Duodenal mucosa (tissue), 2 donors: ENCODE data around the gene DTNBP1.
A peak's percentile ranks its signal among the peaks of the same experiment; 100 is the strongest.
"Not testable (repeated sequence)": the region's sequence is repeated elsewhere in the genome, so short reads cannot be mapped to it uniquely, and the experiment has no call there.

Experiments
- H3K27ac ChIP-seq: one replicate; pipeline ENCODE4 v1.7.0; 2013; ENCODE audit warnings: low read depth, low read length
- H3K27me3 ChIP-seq, 2 donors: one replicate each; pipeline ENCODE4 v1.7.0; 2013; ENCODE audit warnings: low read length in 2 of 2, control low read depth in 1 of 2; ENCODE audit not compliant: insufficient read depth in 2 of 2, control insufficient read depth in 1 of 2
- H3K36me3 ChIP-seq, 2 donors: one replicate each; pipeline ENCODE4 v1.7.0; 2013; ENCODE audit warnings: low read length in 2 of 2, control low read depth in 1 of 2; ENCODE audit not compliant: insufficient read depth in 2 of 2, control insufficient read depth in 1 of 2
- H3K4me1 ChIP-seq, 2 donors: one replicate each; pipeline ENCODE4 v1.7.0; 2013; ENCODE audit warnings: low read length in 2 of 2, control low read depth in 1 of 2; ENCODE audit not compliant: insufficient read depth in 2 of 2, control insufficient read depth in 1 of 2
- H3K4me3 ChIP-seq, 2 donors: one replicate each; pipeline ENCODE4 v1.7.0; 2013; ENCODE audit warnings: low read length in 2 of 2, low read depth in 1 of 2
- H3K9ac ChIP-seq, 2 donors: one replicate each; pipeline ENCODE4 v1.7.0; 2013; ENCODE audit warnings: low read length in 2 of 2, low read depth in 1 of 2
- H3K9me3 ChIP-seq, 2 donors: one replicate each; pipeline ENCODE4 v1.7.0; 2013; ENCODE audit warnings: low read length in 2 of 2, control low read depth in 1 of 2; ENCODE audit not compliant: control insufficient read depth in 1 of 2

Gene DTNBP1

DNA sequence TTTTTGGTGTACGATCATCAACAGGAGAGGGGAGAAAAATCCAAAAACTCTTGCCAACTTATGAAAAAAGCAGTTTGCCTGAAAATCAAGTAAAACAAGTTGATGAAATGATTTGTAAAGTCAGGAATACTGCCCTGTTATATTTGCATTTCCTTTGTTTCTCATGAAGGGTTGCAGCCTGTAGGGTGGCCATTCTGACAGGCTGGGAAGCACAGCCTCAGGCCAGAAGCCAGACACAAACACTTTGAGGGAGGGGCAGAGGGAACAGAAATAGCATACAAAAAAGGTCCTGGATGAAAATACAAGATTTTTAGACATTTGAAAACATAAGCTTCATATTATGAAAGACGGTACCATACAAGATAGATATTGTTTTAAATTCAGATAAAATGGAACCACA, 109.8 kb downstream of the DTNBP1 start:
- peaks cover 0 to 5% of the 10 kb centered on the region in 2 donors for H3K4me1 ChIP-seq
- no peaks in the 10 kb centered on the region for H3K9me3 ChIP-seq
- H3K36me3 ChIP-seq, result no peaks in the 10 kb centered on the region
- H3K27ac ChIP-seq, result no peak overlapping the region
- H3K4me3 ChIP-seq, result no peak overlapping the region
- no peaks in the 10 kb centered on the region for H3K27me3 ChIP-seq
- no peak overlapping the region for H3K9ac ChIP-seq

GRCh38 chr6:15551798-15552197, 111.0 kb downstream of the DTNBP1 start:
- Histone ChIP-seq H3K4me3 (no peak overlapping the region), H3K9me3 (no peaks in the 10 kb centered on the region), H3K4me1 (peaks cover 0 to 5% of the 10 kb centered on the region in 2 donors), H3K9ac (no peak overlapping the region), H3K36me3 (no peaks in the 10 kb centered on the region), H3K27me3 (no peaks in the 10 kb centered on the region), H3K27ac (peak overlapping the region; percentile 17)

- H3K9ac ChIP-seq, result no peak overlapping the region
- no peaks in the 10 kb centered on the region for H3K9me3 ChIP-seq
- peaks cover 0 to 5% of the 10 kb centered on the region in 2 donors for H3K4me1 ChIP-seq
- H3K27me3 ChIP-seq, result no peaks in the 10 kb centered on the region
- H3K27ac ChIP-seq, result peak overlapping the region; percentile 17
- H3K4me3 ChIP-seq, result no peak overlapping the region
- no peaks in the 10 kb centered on the region for H3K36me3 ChIP-seq
Observed at GRCh38 chr6:15551262-15551661, 111.6 kb downstream of the DTNBP1 start.

- no peaks in the 10 kb centered on the region for H3K27me3 ChIP-seq
Observed at GRCh38 chr6:15550546-15551123, 112.2 kb downstream of the DTNBP1 start.

DNA sequence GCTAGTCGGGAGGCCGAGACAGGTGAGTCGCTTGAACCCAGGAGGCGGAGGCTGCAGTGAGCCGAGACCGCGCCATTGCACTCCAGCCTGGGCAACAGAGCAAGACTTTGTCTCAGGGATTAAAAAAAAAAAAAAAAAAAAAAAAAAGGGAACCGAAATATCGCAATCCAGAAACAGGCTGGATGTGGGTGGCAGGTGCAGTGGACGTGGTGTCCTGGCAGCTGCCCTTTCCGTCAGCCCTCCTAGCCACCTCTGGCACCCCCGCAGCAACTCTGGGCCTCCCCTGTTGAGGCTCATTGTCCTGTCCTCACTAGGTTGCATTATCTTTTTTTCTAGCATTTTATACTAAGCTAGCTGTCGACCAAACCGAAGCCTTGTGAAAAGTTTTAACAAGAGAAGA, 113.5 kb downstream of the DTNBP1 start:
- H3K9me3 ChIP-seq, result peaks cover 0 to 2% of the 10 kb centered on the region in 2 donors
- H3K9ac ChIP-seq, result no peak overlapping the region
- no peak overlapping the region for H3K27ac ChIP-seq
- no peak overlapping the region for H3K4me3 ChIP-seq
- peaks cover 0 to 5% of the 10 kb centered on the region in 2 donors for H3K4me1 ChIP-seq
- H3K27me3 ChIP-seq, result no peaks in the 10 kb centered on the region
- H3K36me3 ChIP-seq, result no peaks in the 10 kb centered on the region

More at GRCh38 chr6:15550546-15551123, 112.2 kb downstream of the DTNBP1 start:
- no peaks in the 10 kb centered on the region for H3K9me3 ChIP-seq
- no peaks in the 10 kb centered on the region for H3K36me3 ChIP-seq
- H3K4me1 ChIP-seq, result peaks cover 0 to 5% of the 10 kb centered on the region in 2 donors
- no peak overlapping the region for H3K4me3 ChIP-seq
- H3K9ac ChIP-seq, result no peak overlapping the region
- H3K27ac ChIP-seq, result no peak overlapping the region

- Histone ChIP-seq H3K27me3 (no peaks in the 10 kb centered on the region), H3K27ac (no peak overlapping the region), H3K4me3 (no peak overlapping the region), H3K9ac (no peak overlapping the region), H3K4me1 (peaks cover 0 to 5% of the 10 kb centered on the region in 2 donors), H3K36me3 (no peaks in the 10 kb centered on the region), H3K9me3 (peaks cover 0 to 10% of the 10 kb centered on the region in 2 donors)
Observed at GRCh38 chr6:15547400-15547799, 115.4 kb downstream of the DTNBP1 start.

GRCh38 chr6:15546591-15546990, 116.2 kb downstream of the DTNBP1 start:
- Histone ChIP-seq H3K36me3 (no peaks in the 10 kb centered on the region), H3K9me3 (peaks cover 0 to 10% of the 10 kb centered on the region in 2 donors), H3K27ac (no peak overlapping the region), H3K4me3 (no peak overlapping the region), H3K9ac (no peak overlapping the region), H3K27me3 (no peaks in the 10 kb centered on the region), H3K4me1 (peaks cover 0 to 5% of the 10 kb centered on the region in 2 donors)

DNA sequence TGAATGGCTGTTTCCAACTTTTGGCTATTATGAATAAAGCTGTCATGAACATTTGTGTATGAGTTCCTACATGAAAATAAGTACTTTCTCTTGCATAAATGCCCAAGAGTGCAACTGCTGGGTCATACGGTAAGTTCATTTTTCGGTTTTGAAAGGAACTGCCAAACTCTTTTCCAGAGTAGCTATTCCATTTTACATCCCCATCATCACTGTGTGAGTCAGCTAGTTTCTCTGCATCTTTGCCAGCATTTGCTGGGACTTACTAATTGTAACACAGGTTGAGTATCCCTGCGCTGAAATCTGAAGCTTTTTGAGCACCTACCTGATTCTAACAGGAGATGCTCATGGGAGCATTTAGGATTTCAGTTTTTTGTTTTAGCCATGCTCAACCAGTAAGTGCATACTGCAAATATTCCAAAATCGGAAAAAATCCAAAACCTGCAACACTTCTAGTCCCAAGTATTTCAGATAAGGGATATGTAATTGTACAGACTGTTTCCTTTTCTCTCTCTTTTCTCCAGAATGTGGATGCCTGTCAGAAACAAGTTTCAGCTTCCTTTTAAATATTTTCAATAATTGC, 118.4 kb downstream of the DTNBP1 start:
- no peak overlapping the region for H3K9ac ChIP-seq
- no peak overlapping the region for H3K4me3 ChIP-seq
- H3K4me1 ChIP-seq, result no peaks in the 10 kb centered on the region
- H3K27me3 ChIP-seq, result no peaks in the 10 kb centered on the region
- no peaks in the 10 kb centered on the region for H3K36me3 ChIP-seq
- peaks cover 0 to 10% of the 10 kb centered on the region in 2 donors for H3K9me3 ChIP-seq
- no peak overlapping the region for H3K27ac ChIP-seq

DNA sequence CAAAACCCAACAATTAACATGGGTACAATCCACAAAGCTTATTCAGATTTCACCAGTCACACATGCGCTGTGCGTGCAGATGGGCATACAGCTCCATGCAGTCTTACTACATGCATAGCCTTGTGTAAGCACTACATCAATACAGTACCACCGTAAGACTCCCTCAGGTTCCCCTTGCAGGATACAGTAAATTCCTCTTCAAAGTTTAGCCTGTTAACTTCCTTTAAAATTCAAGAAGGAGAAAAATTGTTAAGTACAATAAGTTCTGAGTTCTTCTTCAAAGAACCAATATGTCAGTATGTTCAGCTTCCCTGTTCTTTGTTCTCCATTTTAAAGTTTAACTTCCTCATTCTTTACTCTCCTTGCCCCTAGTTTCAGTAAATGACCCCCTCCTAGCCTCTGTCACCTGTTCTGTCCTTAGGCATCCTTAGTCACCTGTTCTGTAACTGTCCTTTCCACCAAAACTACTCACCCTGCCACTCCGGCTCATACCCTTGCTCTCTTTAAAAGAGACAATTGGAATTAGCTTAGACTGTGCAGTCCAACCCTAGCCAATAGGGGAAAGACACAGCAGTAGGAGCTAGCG, 119.4 kb downstream of the DTNBP1 start:
- H3K9ac ChIP-seq, H3K27ac ChIP-seq, H3K36me3 ChIP-seq, H3K27me3 ChIP-seq, H3K4me1 ChIP-seq, H3K4me3 ChIP-seq: not testable (repeated sequence)
- peaks cover 0 to 10% of the 10 kb centered on the region in 2 donors for H3K9me3 ChIP-seq

- peaks cover 5 to 6% of the 10 kb centered on the region in 2 donors for H3K4me1 ChIP-seq
- H3K36me3 ChIP-seq, result no peaks in the 10 kb centered on the region
- H3K4me3 ChIP-seq, result no peak overlapping the region
- no peak overlapping the region for H3K27ac ChIP-seq
- no peak overlapping the region for H3K9ac ChIP-seq
- H3K27me3 ChIP-seq, result no peaks in the 10 kb centered on the region
- H3K9me3 ChIP-seq, result peaks cover 0 to 10% of the 10 kb centered on the region in 2 donors
Observed at GRCh38 chr6:15539722-15540270, 123.0 kb downstream of the DTNBP1 start.
